Astrocyte (in vitro differentiated cells and primary cell): ENCODE results near the gene OVOL3.

Experiments
- EZH2 ChIP-seq: IDR thresholded peaks from 2 replicates; pipeline ENCODE4 v1.6.1; 2012; ENCODE audit warnings: mild to moderate bottlenecking, low read length, inconsistent platforms; ENCODE audit not compliant: insufficient read depth
- TF ChIP-seq, protein P1 (sequence below): IDR thresholded peaks from 2 replicates; pipeline ENCODE4 v1.5.1; 2011; ENCODE audit warnings: low read depth, mild to moderate bottlenecking, inconsistent platforms, low read length, moderate library complexity; ENCODE audit not compliant: insufficient read depth

DNA sequence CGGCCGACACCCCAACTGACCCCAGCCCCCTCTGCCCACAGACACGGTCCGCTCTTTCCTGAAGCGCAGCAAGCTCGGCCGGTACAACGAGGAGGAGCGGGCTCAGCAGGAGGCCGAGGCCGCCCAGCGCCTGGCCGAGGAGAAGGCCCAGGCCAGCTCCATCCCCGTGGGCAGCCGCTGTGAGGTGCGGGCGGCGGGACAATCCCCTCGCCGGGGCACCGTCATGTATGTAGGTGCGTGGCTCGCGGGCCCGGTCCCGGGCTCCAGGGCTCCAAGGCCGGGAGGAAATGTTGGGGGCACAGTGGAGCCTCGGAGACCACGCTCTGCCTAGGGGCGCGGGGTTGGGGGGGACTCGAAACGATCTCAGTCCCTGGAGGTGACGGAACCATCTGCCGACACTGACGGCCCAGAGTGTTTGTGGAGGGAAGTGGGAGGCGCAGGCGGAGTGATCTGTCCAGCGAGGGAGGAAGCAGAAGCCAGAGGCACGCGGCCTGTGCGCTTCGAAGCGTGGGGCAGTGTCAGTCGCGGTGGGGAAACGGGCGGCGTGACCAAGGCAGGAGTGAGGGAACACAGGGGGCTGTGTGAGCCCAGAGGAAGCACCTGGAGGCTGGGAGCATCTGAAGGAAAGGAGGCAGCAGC lies 10.7 kb downstream of the OVOL3 start:
- no peak for TF ChIP-seq EZH2
- TF ChIP-seq, protein P1, sequence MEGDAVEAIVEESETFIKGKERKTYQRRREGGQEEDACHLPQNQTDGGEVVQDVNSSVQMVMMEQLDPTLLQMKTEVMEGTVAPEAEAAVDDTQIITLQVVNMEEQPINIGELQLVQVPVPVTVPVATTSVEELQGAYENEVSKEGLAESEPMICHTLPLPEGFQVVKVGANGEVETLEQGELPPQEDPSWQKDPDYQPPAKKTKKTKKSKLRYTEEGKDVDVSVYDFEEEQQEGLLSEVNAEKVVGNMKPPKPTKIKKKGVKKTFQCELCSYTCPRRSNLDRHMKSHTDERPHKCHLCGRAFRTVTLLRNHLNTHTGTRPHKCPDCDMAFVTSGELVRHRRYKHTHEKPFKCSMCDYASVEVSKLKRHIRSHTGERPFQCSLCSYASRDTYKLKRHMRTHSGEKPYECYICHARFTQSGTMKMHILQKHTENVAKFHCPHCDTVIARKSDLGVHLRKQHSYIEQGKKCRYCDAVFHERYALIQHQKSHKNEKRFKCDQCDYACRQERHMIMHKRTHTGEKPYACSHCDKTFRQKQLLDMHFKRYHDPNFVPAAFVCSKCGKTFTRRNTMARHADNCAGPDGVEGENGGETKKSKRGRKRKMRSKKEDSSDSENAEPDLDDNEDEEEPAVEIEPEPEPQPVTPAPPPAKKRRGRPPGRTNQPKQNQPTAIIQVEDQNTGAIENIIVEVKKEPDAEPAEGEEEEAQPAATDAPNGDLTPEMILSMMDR, result no peak
